Pancreas (tissue), 10 donors: ENCODE measurements around the gene CARD9. TPM values are rescaled to one million over a fixed set of nuclear protein-coding genes. Genes with fewer than 3 reads are reported as not detected.

Source experiments
- ATAC-seq, 4 donors: fragments of 200-7000 bp; cut with Tn5 transposase; one replicate each; pipeline versions ENCODE4 v1.8.0 to v1.9.1; 2020; ENCODE audit warnings: mild to moderate bottlenecking in 4 of 4, moderate library complexity in 4 of 4
- DNase-seq, 6 donors: peaks; one replicate each; pipeline ENCODE4 v3.0.0-alpha.2; 2020
- FAIRE-seq: peaks from 2 replicates; lab custom pipeline; 2012; peaks lifted over from hg19 to GRCh38; lab: Jason Lieb, UNC
- H3K27ac ChIP-seq, 4 donors: fragments of 200-600 bp; sonication (generic); 1 replicate in 3 of 4; 2 replicates in 1 of 4; pipeline versions ENCODE4 v1.5.0 to v1.8.0; 2020
- H3K27me3 ChIP-seq, 4 donors: fragments of 200-600 bp; one replicate each; pipeline ENCODE4 v1.8.0; 2021
- H3K36me3 ChIP-seq, 3 donors: fragments of 200-600 bp; sonication (generic) in 1 of 3; one replicate each; pipeline versions ENCODE4 v1.5.0 to v1.8.0; 2020 to 2021
- H3K4me1 ChIP-seq, 3 donors: fragments of 200-600 bp; one replicate each; pipeline ENCODE4 v1.8.0; 2021
- H3K4me3 ChIP-seq, 4 donors: fragments of 200-600 bp; sonication (generic) in 2 of 4; one replicate each; pipeline versions ENCODE4 v1.5.0 to v1.8.0; 2020 to 2021
- H3K9me3 ChIP-seq, 4 donors: fragments of 200-600 bp; one replicate each; pipeline ENCODE4 v1.8.0; 2021
- CTCF ChIP-seq, 4 donors: fragments of 200-600 bp; sonication (generic) in 3 of 4; IDR thresholded peaks; one replicate each; pipeline versions ENCODE4 v1.5.0 to v1.8.0; 2021; ENCODE audit warnings: antibody characterized with exemption in 4 of 4
- WGBS, 2 donors: extraction: QIAGEN DNeasy Blood & Tissue Kit; methylation state at CpG; one replicate each; pipeline ENCODE4 v1.1.7; 2013; 5-methylcytosine and 5-hydroxymethylcytosine counted together
- intact Hi-C, 3 donors: fragments of 100-400 bp; cut with DNase I; formaldehyde crosslinking; loops; one replicate each; pipeline versions ENCODE4 v1.11.1 to v1.14.2; 2022
- polyA plus RNA-seq, 2 donors: library from polyadenylated mRNA; stranded (reverse); fragments of 200-250 nt; gene quantifications; one replicate each; pipeline ENCODE4 v1.2.3, GENCODE V29; 2013
- total RNA-seq, 6 donors: library from RNA; stranded (reverse); fragmentation: NEBNext Ultra II Directional in 4 of 6; extraction: Animal tissue kit (Norgen Biotek cat#: 25700) in 4 of 6; gene quantifications; one replicate each; pipeline versions ENCODE4 v1.2.1 to v1.2.4, GENCODE V29; 2021 to 2023
- donor health status: healthy with polysubstance abuse.
- donor health status: DM: no; HTN: no; CAD: no; lungs with moderate emphysema.
- donor health status: DM: no; HTN: no; CAD: no.
- donor health status: control.
- donor health status: control.
- donor health status: Bipolar disorder and iron deficiency.
- donor health status: DM: yes; HTN: yes; CAD: no.
- donor health status: DM: no; HTN: no; CAD: no.
- donor health status: DM: no; HTN: no; CAD: no.
- donor health status: DM: yes; HTN: yes; CAD: no.

Gene CARD9
- total and polyA plus RNA-seq, 8 donors = 0.23 to 5.1 (median 1.1) TPM

GRCh38 chr9:136405481-136405880 is 32.0 kb upstream of the CARD9 start:
- whole genome bisulfite sequencing, 2 donors = 76 to 81% methylated on average over 7 of the region's 7 CpGs
- Histone ChIP-seq H3K4me1 (peaks cover 0 to 10% (median 5%) of the 10 kb centered on the region in 3 donors), H3K4me3 (no peak overlapping the region), H3K36me3 (peaks cover 0 to 19% (median 6%) of the 10 kb centered on the region in 3 donors), H3K9me3 (no peaks in the 10 kb centered on the region), H3K27ac (no peak overlapping the region), H3K27me3 (no peaks in the 10 kb centered on the region)
- intact Hi-C loops = no loop called here
- DNase-seq = no peak
- no peak for ATAC-seq
- no peak for TF ChIP-seq CTCF (IDR thresholded peaks at IDR 0.05)
- no peak for FAIRE-seq

GRCh38 chr9:136404801-136405136 is 31.3 kb upstream of the CARD9 start:
- no peak for ATAC-seq
- H3K27me3 ChIP-seq = no peaks in the 10 kb centered on the region
- intact Hi-C loops = loop anchor here in 1 of 3 donors (5.0 kb wide), 1 partner anchor 228 kb away; no protein-coding TSS in a partner anchor
- no peak for TF ChIP-seq CTCF (IDR thresholded peaks at IDR 0.05)
- H3K36me3 ChIP-seq = peaks cover 0 to 19% (median 6%) of the 10 kb centered on the region in 3 donors
- H3K9me3 ChIP-seq = no peaks in the 10 kb centered on the region
- 87 to 88% methylated on average over 14 of the region's 14 CpGs for WGBS, 2 donors
- peak in 1 of 6 donors; percentile 66 for DNase-seq
- H3K4me1 ChIP-seq = peaks cover 0 to 10% (median 5%) of the 10 kb centered on the region in 3 donors
- H3K27ac ChIP-seq = no peak overlapping the region
- FAIRE-seq = no peak
- no peak overlapping the region for H3K4me3 ChIP-seq

GRCh38 chr9:136403915-136404800 is 30.7 kb upstream of the CARD9 start:
- ATAC-seq (no peak), FAIRE-seq (no peak), DNase-seq (peak in 1 of 6 donors; percentile 58)
- H3K27ac ChIP-seq = no peak overlapping the region
- no peaks in the 10 kb centered on the region for H3K27me3 ChIP-seq
- no peaks in the 10 kb centered on the region for H3K9me3 ChIP-seq
- no peak overlapping the region for H3K4me3 ChIP-seq
- no peak for TF ChIP-seq CTCF (IDR thresholded peaks at IDR 0.05)
- intact Hi-C loops = loop anchor here in 1 of 3 donors (5.0 kb wide), 1 partner anchor 228 kb away; no protein-coding TSS in a partner anchor
- H3K36me3 ChIP-seq = peaks cover 0 to 19% (median 6%) of the 10 kb centered on the region in 3 donors
- WGBS, 2 donors = 90 to 92% methylated on average over 32 of the region's 32 CpGs
- H3K4me1 ChIP-seq = peaks cover 0 to 5% (median under 1%) of the 10 kb centered on the region in 3 donors

- Histone ChIP-seq H3K9me3 (no peaks in the 10 kb centered on the region), H3K36me3 (peaks cover 0 to 19% (median 6%) of the 10 kb centered on the region in 3 donors), H3K4me1 (peaks cover 0 to 9% (median 7%) of the 10 kb centered on the region in 3 donors), H3K27ac (no peak overlapping the region), H3K4me3 (no peak overlapping the region), H3K27me3 (no peaks in the 10 kb centered on the region)
- no peak for TF ChIP-seq CTCF (IDR thresholded peaks at IDR 0.05)
- FAIRE-seq (no peak), ATAC-seq (no peak), DNase-seq (no peak)
- 93 to 94% methylated on average over 5 of the region's 5 CpGs for WGBS, 2 donors
- intact Hi-C loops = loop anchor here in 1 of 3 donors (5.0 kb wide), 1 partner anchor 229 kb away; no protein-coding TSS in a partner anchor
Measured at GRCh38 chr9:136403538-136403914, 30.1 kb upstream of the CARD9 start.
